GM12874 (cell line): ENCODE measurements around the gene MRPS18A.

Experiments
- CTCF ChIP-seq: IDR thresholded peaks from 2 replicates; pipeline ENCODE4 v1.5.1; 2011; ENCODE audit warnings: low read depth, mild to moderate bottlenecking, control low read depth, low read length, moderate library complexity; ENCODE audit not compliant: insufficient read depth

Gene MRPS18A

GRCh38 chr6:43673444-43674084, 14.0 kb downstream of the MRPS18A start:
- no peak for TF ChIP-seq CTCF

DNA sequence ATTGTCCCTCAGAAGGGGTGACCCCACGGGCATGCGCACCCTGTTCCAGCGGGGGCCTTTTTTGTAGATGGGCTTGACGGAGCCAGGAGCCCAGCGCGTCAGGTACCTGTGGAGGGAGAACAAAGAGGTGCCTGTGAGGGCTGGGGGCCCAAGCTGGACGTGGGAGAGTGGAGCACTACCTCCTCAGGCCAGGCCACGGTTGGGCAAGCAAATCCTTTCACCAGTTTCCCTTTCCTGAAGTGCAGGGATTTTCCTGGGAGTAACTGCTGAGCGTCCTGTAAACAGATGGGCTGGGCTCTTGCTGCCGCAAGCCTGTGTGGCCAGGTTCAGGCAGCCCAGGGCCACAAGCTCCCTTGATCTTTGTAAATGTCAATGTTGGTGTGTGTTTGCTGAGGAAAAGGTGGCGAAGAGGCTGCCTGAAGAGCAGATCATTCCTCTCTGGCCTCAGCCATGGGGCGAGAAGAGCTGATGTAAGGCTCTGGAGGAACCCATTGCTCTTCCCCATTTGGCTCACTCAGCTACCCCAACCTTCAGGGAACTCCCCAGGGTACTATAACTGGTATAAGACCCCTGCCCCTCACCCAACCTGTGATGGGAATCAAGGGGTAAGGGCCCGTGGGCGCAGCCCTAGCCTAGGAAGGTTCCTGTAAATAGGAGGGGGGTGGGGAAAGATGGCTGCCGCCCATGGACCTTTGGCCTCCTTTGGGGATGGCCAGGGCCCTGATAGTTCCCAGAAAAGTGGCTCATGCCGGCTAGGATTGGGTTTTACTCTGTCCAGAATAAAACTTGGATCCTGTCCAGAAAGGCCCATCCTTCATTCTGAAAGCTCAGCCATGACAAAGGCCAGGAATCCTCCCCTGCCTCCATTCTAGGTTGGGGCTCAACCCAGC, 15.5 kb downstream of the MRPS18A start:
- TF ChIP-seq CTCF, result no peak

DNA sequence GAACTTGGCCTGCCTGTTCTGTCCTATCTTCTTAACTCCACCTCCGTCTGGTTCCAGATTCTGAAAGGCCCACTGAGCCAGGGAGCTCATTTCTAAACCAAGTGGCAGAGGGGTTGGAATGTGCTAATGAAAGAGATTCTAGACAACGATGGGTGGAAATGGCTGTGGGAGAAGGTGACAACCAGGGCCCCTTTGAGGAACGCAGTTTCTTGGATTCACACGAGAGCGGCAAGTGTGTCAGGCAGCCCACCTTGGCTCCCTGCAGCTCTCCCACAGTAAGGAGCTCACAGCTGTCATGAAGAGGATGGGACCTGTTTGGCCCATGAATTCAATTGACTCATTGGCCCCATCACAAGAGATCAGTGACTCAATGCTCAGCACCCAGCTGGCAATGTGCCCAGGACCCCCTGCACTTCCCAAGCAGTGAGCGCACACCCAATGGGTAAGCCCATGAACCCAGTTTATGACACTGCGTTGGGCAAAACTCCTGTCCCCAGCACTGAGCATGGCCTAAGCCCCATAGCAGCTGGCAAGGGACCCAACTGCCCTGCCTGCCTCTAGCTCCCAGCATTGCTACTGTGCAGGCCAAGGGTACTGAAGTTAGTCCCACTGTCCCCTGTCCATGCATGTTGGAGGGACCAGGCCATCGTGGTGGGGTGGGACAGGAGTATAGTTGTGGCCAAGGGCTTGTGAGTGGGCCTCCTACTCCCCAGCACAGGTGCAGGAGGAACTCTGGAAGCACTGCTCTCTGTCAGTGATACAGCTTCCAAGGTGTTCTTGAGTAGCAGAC, 16.4 kb downstream of the MRPS18A start:
- no peak for TF ChIP-seq CTCF

GRCh38 chr6:43670623-43670986, 17.0 kb downstream of the MRPS18A start:
- no peak for TF ChIP-seq CTCF

GRCh38 chr6:43669922-43670622, 17.5 kb downstream of the MRPS18A start:
- no peak for TF ChIP-seq CTCF

GRCh38 chr6:43669050-43669921, 18.3 kb downstream of the MRPS18A start:
- no peak for TF ChIP-seq CTCF
